Sigmoid colon (tissue), 7 donors: ENCODE data around the gene ENDOV. TPM values are rescaled to one million over a fixed set of nuclear protein-coding genes. Genes with fewer than 3 reads are reported as not detected.

Source experiments
- DNase-seq: peaks from one replicate; pipeline ENCODE4 v3.0.0-alpha.2; 2019
- H3K27ac ChIP-seq, 4 donors: fragments of 200-600 bp; sonication (generic); one replicate each; pipeline ENCODE4 v1.5.1; 2016 to 2019; ENCODE audit warnings: mild to moderate bottlenecking in 1 of 4
- H3K27me3 ChIP-seq, 3 donors: fragments of 200-600 bp; sonication (generic); one replicate each; pipeline ENCODE4 v1.5.1; 2019; ENCODE audit warnings: mild to moderate bottlenecking in 1 of 3
- H3K36me3 ChIP-seq, 4 donors: fragments of 200-600 bp; sonication (generic); one replicate each; pipeline ENCODE4 v1.5.1; 2016 to 2019
- H3K4me1 ChIP-seq, 4 donors: fragments of 200-600 bp; sonication (generic); one replicate each; pipeline ENCODE4 v1.5.1; 2017 to 2019
- H3K4me3 ChIP-seq, 4 donors: fragments of 200-600 bp; sonication (generic); one replicate each; pipeline ENCODE4 v1.5.1; 2017 to 2019; ENCODE audit warnings: mild to moderate bottlenecking in 2 of 4, moderate library complexity in 1 of 4
- H3K9me3 ChIP-seq, 4 donors: fragments of 200-600 bp in 3 of 4; sonication (generic) in 3 of 4; one replicate each; pipeline versions ENCODE4 v1.5.1 to v1.6.1; 2013 to 2019
- EP300 ChIP-seq, 4 donors: sonication (generic); formaldehyde crosslinking; IDR thresholded peaks; one replicate each; pipeline ENCODE4 v1.6.1; 2017; ENCODE audit warnings: antibody characterized with exemption in 4 of 4
- POLR2A ChIP-seq, 2 donors: fragments of 450-650 bp; IDR thresholded peaks; one replicate each; pipeline ENCODE4 v1.6.1; 2016; ENCODE audit warnings: antibody characterized with exemption in 2 of 2, mild to moderate bottlenecking in 2 of 2, moderate library complexity in 2 of 2
- POLR2AphosphoS5 ChIP-seq, 4 donors: sonication (generic); formaldehyde crosslinking; IDR thresholded peaks; one replicate each; pipeline ENCODE4 v1.6.1; 2017; ENCODE audit warnings: antibody characterized with exemption in 4 of 4
- WGBS, 2 donors: extraction: QIAGEN DNeasy Blood & Tissue Kit; methylation state at CpG; one replicate each; pipeline ENCODE4 v1.1.7; 2013; 5-methylcytosine and 5-hydroxymethylcytosine counted together
- intact Hi-C: fragments of 100-400 bp; cut with DNase I; formaldehyde crosslinking; loops from one replicate; pipeline ENCODE4 v1.15.1; 2023
- polyA plus RNA-seq, 3 donors: library from polyadenylated mRNA; stranded (reverse); fragments of 200-250 nt; gene quantifications; one replicate each; pipeline ENCODE4 v1.2.3, GENCODE V29; 2013
- total RNA-seq, 4 donors: library from RNA; depleted of rRNA; stranded (reverse); fragments of >200 nt; gene quantifications; one replicate each; pipeline ENCODE4 v1.1.0, GENCODE V29; 2016
- TF ChIP-seq, protein P1 (sequence below), 4 experiments: fragments of 450-650 bp in 3 of 4; fragments of 200-600 bp in 1 of 4; IDR thresholded peaks; one replicate each; pipeline ENCODE4 v1.5.1; 2016 to 2019; ENCODE audit warnings: antibody characterized with exemption in 4 of 4, mild to moderate bottlenecking in 3 of 4, moderate library complexity in 2 of 4
- donor health status: healthy with polysubstance abuse.
- donor health status: Bipolar disorder and iron deficiency.
- donor health status: healthy.

The ENDOV gene
- total and polyA plus RNA-seq, 7 donors, result 9.5 to 23.5 (median 17.4) TPM

DNA sequence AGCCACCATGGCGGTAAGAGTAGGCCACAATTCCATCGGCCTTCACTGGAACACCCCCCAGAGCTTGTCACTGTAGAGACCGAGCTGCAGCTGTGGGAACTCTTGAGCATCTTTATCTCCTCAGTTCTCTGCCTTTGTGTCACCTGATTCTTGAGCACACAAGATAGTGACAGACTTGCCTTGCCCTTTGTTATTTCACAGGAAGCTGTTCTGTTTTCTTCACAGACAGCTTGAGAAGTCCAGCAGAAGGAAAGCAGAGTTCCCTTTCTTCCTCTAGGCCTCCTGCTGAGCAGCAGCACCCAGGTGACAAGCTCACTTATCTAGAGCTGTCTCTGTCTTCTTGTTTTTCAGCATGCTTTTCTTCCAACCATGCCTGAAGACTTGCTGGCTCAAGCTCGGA lies 38.4 kb upstream of the ENDOV start:
- Histone ChIP-seq H3K4me1 (no peaks in the 10 kb centered on the region), H3K4me3 (no peak overlapping the region), H3K27me3 (no peaks in the 10 kb centered on the region), H3K36me3 (peaks cover 32 to 100% (median 86%) of the 10 kb centered on the region in 4 donors), H3K27ac (no peak overlapping the region), H3K9me3 (no peaks in the 10 kb centered on the region)
- intact Hi-C loops, result no loop called here
- WGBS, 2 donors, result 95 to 97% methylated on average over 4 of the region's 4 CpGs
- DNase-seq, result no peak
- no peak for TF ChIP-seq POLR2A (IDR thresholded peaks at IDR 0.05)

DNA sequence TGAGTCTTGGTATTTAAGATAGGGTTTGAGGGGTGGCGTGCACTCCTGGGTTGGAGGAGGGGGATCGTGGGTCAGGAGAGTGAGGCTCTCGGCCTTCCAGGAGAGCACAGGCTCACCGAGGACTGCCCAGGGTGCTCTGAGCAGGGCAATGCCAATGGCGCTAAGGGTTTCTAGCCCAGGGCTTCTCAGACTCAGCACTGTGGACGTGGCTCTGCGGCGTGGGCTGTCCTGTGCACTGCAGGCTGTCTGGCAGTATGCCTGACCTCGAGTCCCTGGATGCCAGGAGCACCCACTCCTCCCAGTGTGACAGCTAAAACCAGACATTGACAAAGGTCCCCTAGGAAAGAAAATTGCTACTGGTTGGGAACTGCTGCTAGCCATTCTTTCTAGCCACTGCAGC lies 37.2 kb upstream of the ENDOV start:
- no peak overlapping the region for H3K27ac ChIP-seq
- H3K27me3 ChIP-seq, result no peaks in the 10 kb centered on the region
- H3K36me3 ChIP-seq, result peaks cover 28 to 100% (median 85%) of the 10 kb centered on the region in 4 donors
- intact Hi-C loops, result no loop called here
- no peaks in the 10 kb centered on the region for H3K9me3 ChIP-seq
- no peak overlapping the region for H3K4me3 ChIP-seq
- H3K4me1 ChIP-seq, result no peaks in the 10 kb centered on the region
- TF ChIP-seq POLR2A (IDR thresholded peaks at IDR 0.05) (no peak), POLR2AphosphoS5 (IDR thresholded peaks at IDR 0.05) (no peak), EP300 (IDR thresholded peaks at IDR 0.05) (no peak)
- TF ChIP-seq, protein P1, sequence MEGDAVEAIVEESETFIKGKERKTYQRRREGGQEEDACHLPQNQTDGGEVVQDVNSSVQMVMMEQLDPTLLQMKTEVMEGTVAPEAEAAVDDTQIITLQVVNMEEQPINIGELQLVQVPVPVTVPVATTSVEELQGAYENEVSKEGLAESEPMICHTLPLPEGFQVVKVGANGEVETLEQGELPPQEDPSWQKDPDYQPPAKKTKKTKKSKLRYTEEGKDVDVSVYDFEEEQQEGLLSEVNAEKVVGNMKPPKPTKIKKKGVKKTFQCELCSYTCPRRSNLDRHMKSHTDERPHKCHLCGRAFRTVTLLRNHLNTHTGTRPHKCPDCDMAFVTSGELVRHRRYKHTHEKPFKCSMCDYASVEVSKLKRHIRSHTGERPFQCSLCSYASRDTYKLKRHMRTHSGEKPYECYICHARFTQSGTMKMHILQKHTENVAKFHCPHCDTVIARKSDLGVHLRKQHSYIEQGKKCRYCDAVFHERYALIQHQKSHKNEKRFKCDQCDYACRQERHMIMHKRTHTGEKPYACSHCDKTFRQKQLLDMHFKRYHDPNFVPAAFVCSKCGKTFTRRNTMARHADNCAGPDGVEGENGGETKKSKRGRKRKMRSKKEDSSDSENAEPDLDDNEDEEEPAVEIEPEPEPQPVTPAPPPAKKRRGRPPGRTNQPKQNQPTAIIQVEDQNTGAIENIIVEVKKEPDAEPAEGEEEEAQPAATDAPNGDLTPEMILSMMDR (IDR thresholded peaks at IDR 0.05), result no peak
- 96 to 98% methylated on average over 9 of the region's 9 CpGs for WGBS, 2 donors
- peak; percentile 30 for DNase-seq

DNA sequence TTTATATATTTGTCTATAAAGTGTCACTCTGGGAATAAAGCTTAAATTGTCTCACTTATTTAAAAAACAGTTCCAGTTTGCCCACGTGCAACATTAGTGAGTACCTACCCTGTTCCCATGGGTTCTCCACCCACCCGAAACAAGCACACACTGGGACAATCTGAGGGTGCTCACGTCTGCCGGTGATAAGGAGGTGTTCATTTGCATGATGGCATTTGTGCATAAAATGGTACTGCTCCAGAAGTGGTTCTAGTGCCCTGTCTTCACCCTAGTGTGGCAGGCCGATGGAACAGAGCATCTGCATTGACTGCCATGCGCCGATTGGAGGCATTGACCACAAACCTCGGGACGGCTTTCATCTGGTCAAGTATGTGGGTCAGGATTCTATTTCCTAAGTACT lies 35.6 kb upstream of the ENDOV start:
- WGBS, 2 donors, result 93% methylated on average over 9 of the region's 9 CpGs

DNA sequence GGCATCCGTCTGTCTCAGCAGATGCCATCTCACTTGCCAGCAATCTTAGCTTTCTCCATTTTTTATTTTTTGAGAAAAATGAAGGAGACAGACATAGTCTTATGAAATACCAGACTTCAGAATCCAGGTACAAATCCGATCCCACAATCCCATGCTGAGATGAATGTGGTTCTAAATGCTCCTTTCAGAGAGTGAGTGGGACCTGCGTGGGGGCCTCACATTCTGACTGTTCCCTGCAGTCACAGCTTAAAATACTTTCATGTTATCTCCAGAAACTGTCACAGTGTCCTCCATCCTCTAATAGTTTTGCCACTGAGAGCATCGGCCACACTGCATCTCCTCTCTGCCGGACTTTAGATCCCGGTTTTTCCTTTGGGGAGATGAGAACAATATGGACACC lies 34.9 kb upstream of the ENDOV start:
- 95 to 97% methylated on average over 6 of the region's 6 CpGs for WGBS, 2 donors
- H3K4me3 ChIP-seq, result no peak overlapping the region
- no peaks in the 10 kb centered on the region for H3K9me3 ChIP-seq
- no peaks in the 10 kb centered on the region for H3K27me3 ChIP-seq
- no peaks in the 10 kb centered on the region for H3K4me1 ChIP-seq
- H3K27ac ChIP-seq, result no peak overlapping the region
- no peak for TF ChIP-seq POLR2AphosphoS5 (IDR thresholded peaks at IDR 0.05)
- no peak for TF ChIP-seq EP300 (IDR thresholded peaks at IDR 0.05)
- TF ChIP-seq POLR2A (IDR thresholded peaks at IDR 0.05), result no peak
- TF ChIP-seq, protein P1 (IDR thresholded peaks at IDR 0.05), result no peak
- DNase-seq, result no peak
- peaks cover 21 to 100% (median 80%) of the 10 kb centered on the region in 4 donors for H3K36me3 ChIP-seq
- intact Hi-C loops, result no loop called here

More for the DNA sequence above, 35.6 kb upstream of the ENDOV start:
- peak; percentile 40 for DNase-seq
- intact Hi-C loops, result no loop called here
- Histone ChIP-seq H3K4me3 (no peak overlapping the region), H3K27me3 (no peaks in the 10 kb centered on the region), H3K4me1 (no peaks in the 10 kb centered on the region), H3K9me3 (no peaks in the 10 kb centered on the region), H3K27ac (no peak overlapping the region), H3K36me3 (peaks cover 25 to 100% (median 82%) of the 10 kb centered on the region in 4 donors)
- TF ChIP-seq EP300 (IDR thresholded peaks at IDR 0.05), result no peak
- TF ChIP-seq POLR2A (IDR thresholded peaks at IDR 0.05), result no peak
- TF ChIP-seq, protein P1 (IDR thresholded peaks at IDR 0.05), result no peak

DNA sequence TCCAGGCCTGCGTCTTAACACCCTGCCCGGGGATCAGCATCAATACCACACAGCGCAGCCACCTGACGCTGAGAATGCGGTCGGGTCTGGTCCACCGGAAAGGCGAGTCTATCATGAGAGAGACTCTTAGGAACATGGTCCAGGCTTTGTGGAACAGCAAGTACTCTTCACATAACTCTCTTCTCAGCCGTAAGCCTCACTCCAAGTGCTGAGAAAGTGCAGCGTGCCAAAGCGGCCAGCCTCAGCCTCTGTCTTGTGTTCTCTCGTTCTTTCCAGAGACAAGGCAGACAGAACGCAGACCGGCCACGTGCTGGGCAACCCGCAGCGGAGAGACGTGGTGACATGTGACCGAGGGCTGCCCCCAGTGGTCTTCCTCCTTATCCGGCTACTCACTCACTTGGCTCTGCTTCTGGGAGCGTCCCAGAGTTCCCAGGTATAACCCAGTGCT lies 34.4 kb upstream of the ENDOV start:
- TF ChIP-seq POLR2A (IDR thresholded peaks at IDR 0.05), result no peak
- TF ChIP-seq EP300 (IDR thresholded peaks at IDR 0.05), result no peak
- TF ChIP-seq, protein P1 (IDR thresholded peaks at IDR 0.05), result no peak
- no peak for TF ChIP-seq POLR2AphosphoS5 (IDR thresholded peaks at IDR 0.05)
- peak; percentile 46 for DNase-seq
- 92% methylated on average over 21 of the region's 21 CpGs for WGBS, 2 donors
- H3K27me3 ChIP-seq, result no peaks in the 10 kb centered on the region
- H3K36me3 ChIP-seq, result peaks cover 21 to 100% (median 80%) of the 10 kb centered on the region in 4 donors
- H3K27ac ChIP-seq, result no peak overlapping the region
- H3K4me3 ChIP-seq, result no peak overlapping the region
- intact Hi-C loops, result no loop called here
- H3K9me3 ChIP-seq, result no peaks in the 10 kb centered on the region
- H3K4me1 ChIP-seq, result no peaks in the 10 kb centered on the region
